ENCODE results near the gene FLVCR2.
A peak's percentile ranks its signal among the peaks of the same experiment; 100 is the strongest.

Gene FLVCR2

DNA sequence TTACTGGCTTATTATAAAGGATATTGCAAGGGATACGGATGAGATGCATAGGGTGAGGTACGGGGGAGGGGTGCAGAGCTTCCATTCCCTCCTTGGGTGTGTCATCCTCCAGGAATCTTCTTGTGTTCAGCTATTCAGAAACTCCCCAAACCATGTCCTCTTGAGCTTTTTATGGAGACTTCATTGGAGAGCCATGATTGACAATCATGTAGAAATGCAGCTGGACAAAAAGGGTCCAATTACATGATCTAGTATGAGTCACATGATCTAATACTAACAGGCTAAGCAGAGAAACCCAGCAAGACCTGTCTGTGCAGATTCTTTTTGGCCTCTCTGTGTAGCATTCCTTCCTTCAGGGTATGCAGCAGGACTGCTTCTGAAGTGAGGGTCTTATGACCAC lies 23.9 kb upstream of the FLVCR2 start:
- no peaks in the 10 kb centered on the region for H3K36me3 ChIP-seq (ENCODE audit: control insufficient read depth in 1 of 2, insufficient read depth in 2 of 2, low read depth in 1 of 2, low read length in 2 of 2)
- H3K27me3 ChIP-seq (ENCODE audit: control insufficient read depth in 1 of 2, insufficient read depth in 1 of 2, low read length in 2 of 2), result peaks cover 0 to 30% of the 10 kb centered on the region in 2 experiments
- H2AFZ ChIP-seq (ENCODE audit: low read depth, low read length), result no peak overlapping the region
- H2BK15ac ChIP-seq (ENCODE audit: low read depth, poor library complexity, severe bottlenecking), result no peak overlapping the region
- no peak overlapping the region for H2AK5ac ChIP-seq (ENCODE audit: low read length, severe bottlenecking)
- no peak overlapping the region for H3K9ac ChIP-seq (ENCODE audit: low read length)
- H4K91ac ChIP-seq (ENCODE audit: low read length), result no peak overlapping the region
- no peak overlapping the region for H3K4me2 ChIP-seq (ENCODE audit: low read length, poor library complexity, severe bottlenecking)
- no peak overlapping the region for H2BK120ac ChIP-seq (ENCODE audit: low read depth, low read length)
- no peak overlapping the region for H3K27ac ChIP-seq (ENCODE audit: low read length, poor library complexity, severe bottlenecking)
- no peaks in the 10 kb centered on the region for H3K9me3 ChIP-seq (ENCODE audit: control insufficient read depth, low read length)
- no peak overlapping the region for H4K8ac ChIP-seq (ENCODE audit: low read length)
- no peaks in the 10 kb centered on the region for H3K4me1 ChIP-seq (ENCODE audit: control insufficient read depth, insufficient read depth, low read depth, low read length)
- H3K14ac ChIP-seq (ENCODE audit: low read length in 2 of 2), result no peak overlapping the region
- peak overlapping the region; percentile 21 to 53 for H2BK12ac ChIP-seq (ENCODE audit: low read length in 2 of 2)
- no peak overlapping the region for H3K23ac ChIP-seq (ENCODE audit: low read length in 2 of 2)
- H3K4me3 ChIP-seq (ENCODE audit: insufficient read depth in 1 of 2, low read depth in 1 of 2, low read length in 2 of 2), result no peak overlapping the region
- H2BK5ac ChIP-seq (ENCODE audit: low read depth, low read length, poor library complexity, severe bottlenecking), result no peak overlapping the region
- peak; percentile 36 for DNase-seq
- peak overlapping the region in 1 of 2 experiments; percentile 28 for H3K18ac ChIP-seq (ENCODE audit: low read depth in 1 of 2, low read length in 2 of 2)
- 50% methylated on average over 2 of the region's 2 CpGs for WGBS
- H3K4ac ChIP-seq (ENCODE audit: low read depth in 1 of 2, low read length in 2 of 2), result no peak overlapping the region
- H3K79me1 ChIP-seq (replicated peaks; ENCODE audit: low read length, poor library complexity, severe bottlenecking), result no peaks in the 10 kb centered on the region

DNA sequence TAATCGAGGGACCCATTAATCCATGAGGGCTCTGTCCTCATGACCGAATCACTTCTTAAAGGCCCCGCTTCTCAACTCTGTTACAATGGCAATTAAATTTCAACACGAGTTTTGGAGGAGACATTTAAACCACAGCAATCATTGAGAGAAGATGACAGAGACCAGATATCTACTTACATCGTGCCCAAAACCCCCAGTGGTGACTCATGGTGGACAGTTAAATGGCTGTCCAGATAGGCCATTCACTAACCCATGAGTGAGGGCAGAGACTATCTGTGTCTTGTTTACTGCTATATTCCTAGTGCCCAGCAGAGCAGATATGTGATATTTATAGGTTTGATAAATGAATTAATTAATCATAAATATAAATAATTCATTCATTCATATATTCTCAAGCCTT lies 20.0 kb upstream of the FLVCR2 start:
- Histone ChIP-seq H3K14ac (ENCODE audit: low read length in 2 of 2) (no peak overlapping the region), H3K18ac (ENCODE audit: low read depth in 1 of 2, low read length in 2 of 2) (no peak overlapping the region), H2BK12ac (ENCODE audit: low read length in 2 of 2) (no peak overlapping the region), H3K4me3 (ENCODE audit: insufficient read depth in 1 of 2, low read depth in 1 of 2, low read length in 2 of 2) (no peak overlapping the region), H2BK120ac (ENCODE audit: low read depth, low read length) (no peak overlapping the region), H2BK15ac (ENCODE audit: low read depth, poor library complexity, severe bottlenecking) (no peak overlapping the region), H2AK5ac (ENCODE audit: low read length, severe bottlenecking) (no peak overlapping the region), H3K4ac (ENCODE audit: low read depth in 1 of 2, low read length in 2 of 2) (no peak overlapping the region), H3K4me1 (ENCODE audit: control insufficient read depth, insufficient read depth, low read depth, low read length) (no peaks in the 10 kb centered on the region), H3K79me1 (replicated peaks; ENCODE audit: low read length, poor library complexity, severe bottlenecking) (no peaks in the 10 kb centered on the region), H3K27ac (ENCODE audit: low read length, poor library complexity, severe bottlenecking) (no peak overlapping the region), H2BK5ac (ENCODE audit: low read depth, low read length, poor library complexity, severe bottlenecking) (no peak overlapping the region), H3K23ac (ENCODE audit: low read length in 2 of 2) (no peak overlapping the region), H3K36me3 (ENCODE audit: control insufficient read depth in 1 of 2, insufficient read depth in 2 of 2, low read depth in 1 of 2, low read length in 2 of 2) (no peaks in the 10 kb centered on the region), H2AFZ (ENCODE audit: low read depth, low read length) (no peak overlapping the region), H3K4me2 (ENCODE audit: low read length, poor library complexity, severe bottlenecking) (no peak overlapping the region), H3K27me3 (ENCODE audit: control insufficient read depth in 1 of 2, insufficient read depth in 1 of 2, low read length in 2 of 2) (peaks cover 0 to 20% of the 10 kb centered on the region in 2 experiments), H3K9me3 (ENCODE audit: control insufficient read depth, low read length) (no peaks in the 10 kb centered on the region), H4K91ac (ENCODE audit: low read length) (no peak overlapping the region), H4K8ac (ENCODE audit: low read length) (no peak overlapping the region), H3K9ac (ENCODE audit: low read length) (no peak overlapping the region)
- DNase-seq, result peak; percentile 54
- 63% methylated on average over 5 of the region's 5 CpGs for WGBS

DNA sequence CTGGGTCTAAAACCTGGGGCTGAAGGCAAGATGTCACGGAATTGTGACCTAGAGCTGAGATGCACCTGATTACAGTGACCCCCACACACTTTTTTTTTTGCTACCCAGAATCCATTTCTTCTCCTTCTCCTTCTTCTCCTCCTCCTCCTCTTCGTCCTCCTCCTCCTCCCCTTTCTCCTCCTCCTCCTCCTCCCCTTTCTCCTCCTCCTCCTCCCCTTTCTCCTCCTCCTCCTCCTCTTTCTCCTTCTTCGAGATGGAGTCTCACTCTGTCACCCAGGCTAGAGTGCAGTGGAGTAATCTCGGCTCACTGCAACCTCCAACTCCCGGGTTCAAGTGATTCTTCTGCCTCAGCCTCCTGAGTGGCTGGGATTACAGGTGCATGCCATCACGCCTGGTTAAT lies 19.4 kb upstream of the FLVCR2 start:
- no peak for DNase-seq
- Histone ChIP-seq H3K4me3 (ENCODE audit: insufficient read depth in 1 of 2, low read depth in 1 of 2, low read length in 2 of 2) (no peak overlapping the region), H3K9ac (ENCODE audit: low read length) (no peak overlapping the region), H3K27ac (ENCODE audit: low read length, poor library complexity, severe bottlenecking) (no peak overlapping the region), H2AFZ (ENCODE audit: low read depth, low read length) (no peak overlapping the region), H3K9me3 (ENCODE audit: control insufficient read depth, low read length) (no peaks in the 10 kb centered on the region), H3K23ac (ENCODE audit: low read length in 2 of 2) (no peak overlapping the region), H2BK120ac (ENCODE audit: low read depth, low read length) (no peak overlapping the region), H3K27me3 (ENCODE audit: control insufficient read depth in 1 of 2, insufficient read depth in 1 of 2, low read length in 2 of 2) (peaks cover 2 to 22% of the 10 kb centered on the region in 2 experiments), H3K14ac (ENCODE audit: low read length in 2 of 2) (no peak overlapping the region), H3K18ac (ENCODE audit: low read depth in 1 of 2, low read length in 2 of 2) (no peak overlapping the region), H2BK5ac (ENCODE audit: low read depth, low read length, poor library complexity, severe bottlenecking) (no peak overlapping the region), H3K4me2 (ENCODE audit: low read length, poor library complexity, severe bottlenecking) (no peak overlapping the region), H4K8ac (ENCODE audit: low read length) (no peak overlapping the region), H4K91ac (ENCODE audit: low read length) (no peak overlapping the region), H2BK12ac (ENCODE audit: low read length in 2 of 2) (no peak overlapping the region), H2AK5ac (ENCODE audit: low read length, severe bottlenecking) (no peak overlapping the region), H2BK15ac (ENCODE audit: low read depth, poor library complexity, severe bottlenecking) (no peak overlapping the region), H3K79me1 (replicated peaks; ENCODE audit: low read length, poor library complexity, severe bottlenecking) (no peaks in the 10 kb centered on the region), H3K4ac (ENCODE audit: low read depth in 1 of 2, low read length in 2 of 2) (no peak overlapping the region), H3K4me1 (ENCODE audit: control insufficient read depth, insufficient read depth, low read depth, low read length) (no peaks in the 10 kb centered on the region), H3K36me3 (ENCODE audit: control insufficient read depth in 1 of 2, insufficient read depth in 2 of 2, low read depth in 1 of 2, low read length in 2 of 2) (no peaks in the 10 kb centered on the region)
- WGBS, result 94% methylated on average over 6 of the region's 6 CpGs

DNA sequence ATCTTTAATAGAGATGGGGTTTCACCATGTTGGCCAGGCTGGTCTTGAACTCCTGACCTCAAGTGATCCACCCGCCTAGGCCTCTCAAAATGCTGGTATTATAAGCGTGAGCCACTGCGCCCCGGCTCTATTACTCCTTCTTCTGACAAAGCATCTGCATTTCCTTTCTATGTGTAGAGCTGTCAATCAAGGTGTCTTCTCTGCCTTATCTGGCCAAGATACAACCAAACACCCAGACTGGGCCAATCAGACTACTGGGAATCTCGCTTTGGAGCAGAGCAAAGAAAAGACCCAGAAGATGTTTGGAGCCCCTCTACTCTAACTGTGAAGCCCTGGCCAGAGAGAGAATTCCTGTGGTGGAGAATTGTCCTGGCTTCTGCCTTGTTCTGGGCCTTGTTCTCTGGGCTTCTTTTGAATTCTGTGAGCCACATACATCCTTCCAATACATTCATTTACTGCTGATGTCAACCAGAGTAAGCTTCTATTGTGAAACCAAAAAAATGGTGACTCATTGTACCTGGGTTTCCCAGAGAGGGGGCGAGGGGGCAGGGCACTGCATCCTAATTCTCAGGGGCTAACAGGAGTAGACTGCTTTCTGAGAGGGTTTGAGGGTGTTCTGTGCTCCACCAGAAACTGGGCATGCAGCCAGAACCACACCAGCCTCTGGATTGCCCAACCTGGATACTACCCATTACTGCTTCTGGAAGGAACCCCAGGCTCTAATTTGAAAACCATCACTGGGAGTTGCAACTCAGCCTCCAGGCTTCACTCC lies 18.8 kb upstream of the FLVCR2 start:
- H3K14ac ChIP-seq (ENCODE audit: low read length in 2 of 2), result no peak overlapping the region
- H4K91ac ChIP-seq (ENCODE audit: low read length), result no peak overlapping the region
- no peak overlapping the region for H3K9ac ChIP-seq (ENCODE audit: low read length)
- no peaks in the 10 kb centered on the region for H3K4me1 ChIP-seq (ENCODE audit: control insufficient read depth, insufficient read depth, low read depth, low read length)
- H3K4me3 ChIP-seq (ENCODE audit: insufficient read depth in 1 of 2, low read depth in 1 of 2, low read length in 2 of 2), result no peak overlapping the region
- H3K18ac ChIP-seq (ENCODE audit: low read depth in 1 of 2, low read length in 2 of 2), result no peak overlapping the region
- DNase-seq, result peak; percentile 57
- H3K27me3 ChIP-seq (ENCODE audit: control insufficient read depth in 1 of 2, insufficient read depth in 1 of 2, low read length in 2 of 2), result peaks cover 4 to 23% of the 10 kb centered on the region in 2 experiments
- no peak overlapping the region for H3K4ac ChIP-seq (ENCODE audit: low read depth in 1 of 2, low read length in 2 of 2)
- no peak overlapping the region for H3K4me2 ChIP-seq (ENCODE audit: low read length, poor library complexity, severe bottlenecking)
- H2AK5ac ChIP-seq (ENCODE audit: low read length, severe bottlenecking), result no peak overlapping the region
- no peak overlapping the region for H4K8ac ChIP-seq (ENCODE audit: low read length)
- H2BK5ac ChIP-seq (ENCODE audit: low read depth, low read length, poor library complexity, severe bottlenecking), result no peak overlapping the region
- no peak overlapping the region for H2BK120ac ChIP-seq (ENCODE audit: low read depth, low read length)
- no peaks in the 10 kb centered on the region for H3K79me1 ChIP-seq (replicated peaks; ENCODE audit: low read length, poor library complexity, severe bottlenecking)
- H3K23ac ChIP-seq (ENCODE audit: low read length in 2 of 2), result no peak overlapping the region
- H2BK15ac ChIP-seq (ENCODE audit: low read depth, poor library complexity, severe bottlenecking), result no peak overlapping the region
- H2BK12ac ChIP-seq (ENCODE audit: low read length in 2 of 2), result no peak overlapping the region
- 96% methylated on average over 6 of the region's 6 CpGs for WGBS
- no peak overlapping the region for H2AFZ ChIP-seq (ENCODE audit: low read depth, low read length)
- H3K27ac ChIP-seq (ENCODE audit: low read length, poor library complexity, severe bottlenecking), result no peak overlapping the region
- no peaks in the 10 kb centered on the region for H3K36me3 ChIP-seq (ENCODE audit: control insufficient read depth in 1 of 2, insufficient read depth in 2 of 2, low read depth in 1 of 2, low read length in 2 of 2)
- no peaks in the 10 kb centered on the region for H3K9me3 ChIP-seq (ENCODE audit: control insufficient read depth, low read length)
